Measurements from ENCODE around the gene CDK5RAP2.

- TF ChIP-seq CTCF (conservative IDR thresholded peaks at IDR 0.05 in 1 of 2, IDR thresholded peaks at IDR 0.05 in 1 of 2; ENCODE audit: low read depth in 1 of 2, low read length in 2 of 2) (peak; percentile 28 to 72), EZH2 (IDR thresholded peaks at IDR 0.05; ENCODE audit: low read length, missing control alignments) (no peak)
These were observed 141.0 kb downstream of the CDK5RAP2 start for GRCh38 chr9:120438836-120439546.

Measured in fibroblast of lung (primary cell).